Aorta (tissue), 4 donors: ENCODE results near the gene TMUB2. TPM values are rescaled to one million over a fixed set of nuclear protein-coding genes. Genes with fewer than 3 reads are reported as not detected.

Experiments used
- microRNA-seq, 2 donors: library from miRNA; unstranded; fragments of <30 nt; microRNA quantifications; one replicate each; pipeline ENCODE4 v1.2.0, GENCODE V29; 2020
- polyA plus RNA-seq, 2 donors: library from polyadenylated mRNA; stranded (reverse); fragments of 200-250 nt; gene quantifications; one replicate each; pipeline ENCODE4 v1.2.3, GENCODE V29; 2013
- total RNA-seq, 2 donors: library from RNA; stranded (reverse); fragmentation: NEBNext Ultra II Directional; extraction: Animal tissue kit (Norgen Biotek cat#: 25700); gene quantifications; one replicate each; pipeline ENCODE4 v1.2.1, GENCODE V29; 2021
- donor health status: healthy with polysubstance abuse.
- donor health status: Bipolar disorder and iron deficiency.
- donor health status: DM: no; HTN: no; CAD: no.
- donor health status: DM: yes; HTN: yes; CAD: no.

TMUB2 gene
- total and polyA plus RNA-seq, 4 donors: 13.4 to 59.8 (median 32.8) TPM

Small RNA genes within 50 kb of the gene (microRNA-seq; reads per million reads assigned to microRNA genes)
- gene MIR6782: 0 to 0.60 reads per million in 2 donors

Other genes starting within 250 kb of the TMUB2 start
- not detected for gene PPY, start 244.5 kb upstream of the TMUB2 start, total RNA-seq
- gene PPY, start 244.5 kb upstream of the TMUB2 start, polyA plus RNA-seq: not detected
- not detected for gene PYY, start 233.0 kb upstream of the TMUB2 start, total RNA-seq
- 1 to 10 TPM in 1 of 2 donors, under 1 TPM in 1; 0.20 to 1.1 TPM for gene PYY, start 233.0 kb upstream of the TMUB2 start, polyA plus RNA-seq
- gene NAGS, start 182.3 kb upstream of the TMUB2 start, total RNA-seq: 1 to 10 TPM in 1 of 2 donors, under 1 TPM in 1; 0.94 to 1.3 TPM
- 1 to 10 TPM in 1 of 2 donors, under 1 TPM in 1; 0.33 to 6.0 TPM for gene NAGS, start 182.3 kb upstream of the TMUB2 start, polyA plus RNA-seq
- 10 to 100 TPM; 15.2 to 16.7 TPM for gene TMEM101, start 172.0 kb upstream of the TMUB2 start, total RNA-seq
- gene TMEM101, start 172.0 kb upstream of the TMUB2 start, polyA plus RNA-seq: 10 to 100 TPM; 21.5 to 25.0 TPM
- 10 to 100 TPM; 36.9 to 43.4 TPM for gene LSM12, start 120.3 kb upstream of the TMUB2 start, total RNA-seq
- gene LSM12, start 120.3 kb upstream of the TMUB2 start, polyA plus RNA-seq: 10 to 100 TPM; 19.0 to 19.8 TPM
- gene G6PC3, start 116.2 kb upstream of the TMUB2 start, total RNA-seq: 10 to 100 TPM; 30.3 to 32.5 TPM
- 10 to 100 TPM; 22.7 to 40.0 TPM for gene G6PC3, start 116.2 kb upstream of the TMUB2 start, polyA plus RNA-seq
- 10 to 100 TPM; 69.7 to 82.6 TPM for gene HDAC5, start 63.3 kb upstream of the TMUB2 start, total RNA-seq
- gene HDAC5, start 63.3 kb upstream of the TMUB2 start, polyA plus RNA-seq: 10 to 100 TPM; 28.9 to 83.4 TPM
- 1 to 10 TPM in 1 of 2 donors, under 1 TPM in 1; 0.58 to 1.3 TPM for gene HROB, start 45.0 kb upstream of the TMUB2 start, total RNA-seq
- 1 to 10 TPM in 1 of 2 donors, not detected in 1; 1.7 TPM for gene HROB, start 45.0 kb upstream of the TMUB2 start, polyA plus RNA-seq
- gene ASB16, start 16.3 kb upstream of the TMUB2 start, total RNA-seq: 1 to 10 TPM; 1.4 to 2.1 TPM
- 1 to 10 TPM in 1 of 2 donors, under 1 TPM in 1; 0.88 to 1.4 TPM for gene ASB16, start 16.3 kb upstream of the TMUB2 start, polyA plus RNA-seq
- gene ATXN7L3, start 12.9 kb downstream of the TMUB2 start, total RNA-seq: 10 to 100 TPM; 62.9 to 67.5 TPM
- 10 to 100 TPM; 18.7 to 35.7 TPM for gene ATXN7L3, start 12.9 kb downstream of the TMUB2 start, polyA plus RNA-seq
- gene UBTF, start 32.7 kb downstream of the TMUB2 start, total RNA-seq: 10 to 100 TPM; 39.1 to 75.4 TPM
- 10 to 100 TPM; 26.5 to 45.9 TPM for gene UBTF, start 32.7 kb downstream of the TMUB2 start, polyA plus RNA-seq
- gene SLC4A1, start 81.2 kb downstream of the TMUB2 start, total RNA-seq: 10 to 100 TPM in 1 of 2 donors, 1 to 10 TPM in 1; 1.5 to 10.2 TPM
- under 1 TPM; 0.08 to 0.25 TPM for gene SLC4A1, start 81.2 kb downstream of the TMUB2 start, polyA plus RNA-seq
- gene RUNDC3A, start 121.6 kb downstream of the TMUB2 start, total RNA-seq: under 1 TPM in 1 of 2 donors, not detected in 1; 0.75 TPM
- gene RUNDC3A, start 121.6 kb downstream of the TMUB2 start, polyA plus RNA-seq: under 1 TPM; 0.26 to 0.50 TPM
- 10 to 100 TPM; 50.2 to 61.5 TPM for gene SLC25A39, start 137.9 kb downstream of the TMUB2 start, total RNA-seq
- gene SLC25A39, start 137.9 kb downstream of the TMUB2 start, polyA plus RNA-seq: 100 to 1,000 TPM in 1 of 2 donors, 10 to 100 TPM in 1; 54.6 to 107 TPM
- 100 to 1,000 TPM; 162 to 248 TPM for gene GRN, start 158.3 kb downstream of the TMUB2 start, total RNA-seq
- gene GRN, start 158.3 kb downstream of the TMUB2 start, polyA plus RNA-seq: 100 to 1,000 TPM; 125 to 145 TPM
- 1 to 10 TPM in 1 of 2 donors, under 1 TPM in 1; 0.45 to 2.0 TPM for gene FAM171A2, start 176.9 kb downstream of the TMUB2 start, total RNA-seq
- under 1 TPM in 1 of 2 donors, not detected in 1; 0.05 TPM for gene FAM171A2, start 176.9 kb downstream of the TMUB2 start, polyA plus RNA-seq
- 1 to 10 TPM; 3.3 to 3.4 TPM for gene ITGA2B, start 202.7 kb downstream of the TMUB2 start, total RNA-seq
- 1 to 10 TPM in 1 of 2 donors, under 1 TPM in 1; 0.38 to 1.2 TPM for gene ITGA2B, start 202.7 kb downstream of the TMUB2 start, polyA plus RNA-seq